H7 (cell line): Measurements from ENCODE around the gene TRMT11. TPM values are rescaled to one million over a fixed set of nuclear protein-coding genes. Genes with fewer than 3 reads are reported as not detected.

Experiments used
- DNase-seq: peaks from one replicate; pipeline ENCODE4 v3.0.0; 2012
- H3K27me3 ChIP-seq: 2 replicates; pipeline ENCODE4 v1.6.0; 2011; ENCODE audit warnings: mild to moderate bottlenecking, low read length; ENCODE audit not compliant: control insufficient read depth, insufficient read depth
- H3K36me3 ChIP-seq: replicated peaks from 2 replicates; pipeline ENCODE4 v1.5.1; 2011; ENCODE audit warnings: low read length; ENCODE audit not compliant: control insufficient read depth, insufficient read depth
- H3K4me3 ChIP-seq: 2 replicates; pipeline ENCODE4 v1.5.1; 2011; ENCODE audit warnings: low read depth, mild to moderate bottlenecking, control low read depth, low read length, moderate library complexity; ENCODE audit not compliant: insufficient read depth
- total RNA-seq: library from RNA; depleted of rRNA; stranded (reverse); fragments of >200 nt; shearing (Covaris generic); gene quantifications from 2 replicates; pipeline ENCODE4 v1.2.3, GENCODE V29; 2014

TRMT11 gene
- total RNA-seq, 1 experiment from 2014 or later, result 29.5 TPM

DNA sequence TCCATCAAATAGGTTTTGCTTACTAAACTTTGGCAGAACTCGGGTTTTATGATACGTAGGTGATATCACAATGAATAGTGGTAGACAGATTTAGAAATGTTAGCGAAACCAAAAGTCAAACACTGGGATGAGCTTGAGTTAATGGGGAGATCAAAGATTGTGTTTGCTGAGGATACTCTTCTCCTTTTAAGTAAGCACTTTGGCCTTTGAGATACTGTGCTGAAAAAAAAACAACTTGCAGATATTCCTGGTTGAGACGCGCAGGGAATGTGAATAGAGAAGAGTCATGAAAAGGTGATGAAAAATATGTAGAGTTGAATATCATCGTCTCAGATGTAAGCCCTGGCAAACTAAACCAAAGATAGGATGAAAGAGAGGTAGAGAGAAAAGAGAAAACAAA, 48.3 kb downstream of the TRMT11 start:
- Histone ChIP-seq H3K36me3 (no peaks in the 10 kb centered on the region; the same call in 1 of the 2 replicates), H3K27me3 (no peaks in the 10 kb centered on the region), H3K4me3 (no peak overlapping the region)
- DNase-seq, result no peak

DNA sequence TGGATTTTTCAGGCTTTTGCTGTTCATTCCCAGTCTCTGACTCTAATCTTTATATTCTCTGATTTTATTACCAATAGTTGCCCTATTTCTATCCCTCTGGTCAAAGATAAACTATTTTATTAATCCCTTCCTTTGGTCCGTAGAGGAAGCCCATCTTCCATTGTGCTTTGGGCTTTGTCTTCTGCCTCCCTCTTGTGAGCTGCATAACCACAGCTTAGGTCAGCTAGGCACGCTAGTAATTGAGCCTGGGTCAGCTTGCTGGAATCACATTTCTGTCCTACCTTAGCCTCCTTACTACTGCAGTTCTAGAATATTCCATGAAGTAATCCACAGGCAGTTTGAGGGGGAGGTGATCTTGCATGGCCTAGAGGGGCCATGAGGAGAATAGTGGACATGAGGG, 49.4 kb downstream of the TRMT11 start:
- no peak for DNase-seq
- Histone ChIP-seq H3K36me3 (no peaks in the 10 kb centered on the region; the same call in 1 of the 2 replicates), H3K27me3 (no peaks in the 10 kb centered on the region), H3K4me3 (no peak overlapping the region)

DNA sequence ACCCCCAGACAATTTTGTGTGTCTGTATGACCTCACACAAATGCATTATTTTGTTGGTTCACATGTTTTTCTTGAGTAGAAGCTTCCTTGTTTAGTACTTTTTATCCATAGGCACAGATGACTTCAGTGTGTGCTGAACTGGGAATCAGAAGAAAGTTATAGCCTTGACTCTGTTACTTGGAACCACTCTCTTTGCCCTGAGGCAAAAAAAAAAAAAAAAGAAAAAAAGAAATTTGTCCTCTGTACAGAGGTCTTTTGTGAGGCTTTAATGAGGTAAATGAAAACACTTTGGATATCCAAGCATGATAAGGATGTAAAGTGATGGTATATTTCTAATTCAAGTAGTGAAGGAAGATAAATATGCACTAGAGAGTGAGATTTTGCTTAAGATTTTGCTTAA, 51.9 kb downstream of the TRMT11 start:
- DNase-seq, result no peak
- no peaks in the 10 kb centered on the region for H3K27me3 ChIP-seq
- H3K36me3 ChIP-seq, result no peaks in the 10 kb centered on the region
- no peak overlapping the region for H3K4me3 ChIP-seq

DNA sequence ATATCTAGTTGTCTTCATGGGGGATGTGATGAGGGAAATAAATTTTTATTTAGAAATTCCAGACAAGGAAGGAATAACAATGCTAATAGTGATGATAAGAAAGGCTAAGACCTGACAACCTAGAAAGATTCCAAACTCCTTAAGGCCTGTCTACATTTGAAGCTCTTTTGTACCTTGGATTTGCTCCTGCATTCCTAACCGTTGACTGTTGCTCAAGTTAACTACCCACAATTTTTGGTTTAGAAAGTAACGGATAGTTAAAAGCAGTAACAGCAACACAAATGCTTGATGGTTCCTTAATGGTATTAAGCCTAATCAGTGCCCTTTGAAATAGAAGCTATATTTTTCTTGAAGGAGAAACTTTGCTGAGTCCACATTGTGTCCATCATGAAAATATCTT, 52.9 kb downstream of the TRMT11 start:
- H3K4me3 ChIP-seq, result no peak overlapping the region
- H3K27me3 ChIP-seq, result no peaks in the 10 kb centered on the region
- DNase-seq, result no peak
- H3K36me3 ChIP-seq, result no peaks in the 10 kb centered on the region

DNA sequence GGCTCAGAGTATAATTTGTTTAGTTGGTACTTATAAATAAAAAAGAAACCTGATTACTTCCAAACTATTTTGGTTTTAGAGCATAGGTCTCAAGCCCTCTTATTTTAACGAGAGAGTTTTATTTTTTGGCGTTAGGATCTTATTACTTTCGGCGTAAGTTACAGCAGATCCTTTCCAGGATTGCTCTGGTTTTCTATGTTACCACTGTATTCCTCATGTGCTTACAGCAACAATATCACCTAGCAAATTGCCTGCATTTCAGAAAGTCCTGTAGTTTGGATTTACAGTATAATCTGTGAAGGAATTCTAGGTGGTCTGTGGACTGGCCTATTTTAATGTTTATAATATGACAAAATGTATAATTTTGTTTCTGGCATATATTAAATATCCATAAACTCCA, 54.1 kb downstream of the TRMT11 start:
- DNase-seq, result no peak
- H3K36me3 ChIP-seq, result no peaks in the 10 kb centered on the region
- H3K4me3 ChIP-seq, result no peak overlapping the region
- no peaks in the 10 kb centered on the region for H3K27me3 ChIP-seq

DNA sequence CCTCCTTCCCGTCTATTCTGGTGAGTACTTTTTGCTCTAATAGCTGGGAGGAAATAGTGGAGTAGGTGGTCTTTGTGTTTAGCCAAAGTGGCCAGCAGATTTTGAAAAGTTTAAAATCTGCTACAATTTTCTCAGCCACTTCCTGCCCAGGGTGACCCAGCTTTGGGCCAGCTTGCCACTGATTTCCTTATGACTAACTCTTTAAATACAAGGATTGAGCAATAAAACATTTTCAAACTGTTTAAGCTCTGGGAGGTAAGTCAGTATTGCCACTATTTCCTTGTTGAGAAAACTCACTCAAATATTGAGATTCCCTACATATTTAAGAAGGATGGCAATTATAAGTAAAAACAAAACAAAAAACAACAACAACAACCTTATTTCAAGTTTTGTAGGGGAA, 54.5 kb downstream of the TRMT11 start:
- DNase-seq, result no peak
- Histone ChIP-seq H3K27me3 (no peaks in the 10 kb centered on the region), H3K36me3 (no peaks in the 10 kb centered on the region; the same call in 1 of the 2 replicates), H3K4me3 (no peak overlapping the region)

DNA sequence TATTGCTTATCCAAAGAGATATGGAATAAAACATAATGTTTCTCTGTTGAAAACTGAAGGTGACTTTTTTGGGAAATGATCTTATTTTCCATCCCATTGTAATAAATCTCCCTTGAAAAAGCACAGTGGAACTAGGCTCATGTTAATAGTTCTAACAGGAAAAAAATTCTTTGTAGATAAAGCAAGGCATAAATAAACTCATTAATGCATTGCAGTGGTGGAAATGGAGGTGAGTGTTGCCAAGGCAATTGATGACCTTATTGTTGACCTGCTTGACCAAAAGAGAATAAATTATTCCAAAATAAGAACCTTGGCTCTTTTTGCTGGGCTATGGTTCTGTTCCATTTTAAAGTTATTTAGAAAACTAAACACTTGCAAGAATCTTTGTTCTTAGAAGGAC, 55.2 kb downstream of the TRMT11 start:
- DNase-seq, result no peak
- H3K27me3 ChIP-seq, result no peaks in the 10 kb centered on the region
- no peaks in the 10 kb centered on the region; the same call in 1 of the 2 replicates for H3K36me3 ChIP-seq
- no peak overlapping the region for H3K4me3 ChIP-seq

DNA sequence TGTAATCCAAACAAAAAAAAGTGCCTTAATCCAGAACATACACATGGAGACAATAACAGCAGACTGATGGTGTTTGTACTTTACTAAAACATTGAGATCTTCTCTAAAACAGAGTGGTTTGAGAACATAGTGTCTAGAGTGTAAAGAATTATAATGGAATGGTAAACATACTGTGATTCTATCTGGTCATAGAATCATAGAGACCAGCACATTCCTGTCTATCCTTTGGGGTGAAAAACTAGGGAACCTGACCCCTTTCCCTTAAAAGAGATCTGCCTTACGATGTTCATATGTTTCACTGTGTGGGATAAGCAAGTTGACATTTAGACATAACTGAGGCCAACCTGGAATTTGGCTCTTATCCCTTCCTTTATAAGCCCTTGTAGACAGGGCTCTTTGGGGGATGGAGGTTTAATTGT, 55.7 kb downstream of the TRMT11 start:
- H3K27me3 ChIP-seq, result no peaks in the 10 kb centered on the region
- H3K4me3 ChIP-seq, result no peak overlapping the region
- no peak for DNase-seq
- H3K36me3 ChIP-seq, result no peaks in the 10 kb centered on the region; the same call in 1 of the 2 replicates

DNA sequence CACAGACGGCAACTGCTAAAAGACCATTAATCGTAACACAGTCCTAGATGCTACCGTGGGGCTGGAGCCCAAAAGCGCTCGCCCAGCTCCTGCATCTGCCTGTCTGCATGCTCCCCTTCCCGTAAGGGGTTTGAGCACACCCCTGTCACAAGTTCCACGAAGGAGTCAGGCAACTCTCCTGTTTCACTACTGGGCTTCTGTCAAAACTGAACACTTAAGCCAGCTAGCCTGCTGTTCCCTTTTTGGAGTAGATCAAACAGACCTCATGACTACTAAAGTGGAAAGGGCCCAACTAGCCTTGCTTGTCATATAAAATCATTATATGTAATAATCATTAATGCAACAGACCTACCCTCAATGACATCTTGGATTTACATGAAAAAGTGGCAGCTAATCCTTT, 61.3 kb downstream of the TRMT11 start:
- no peak overlapping the region for H3K4me3 ChIP-seq
- DNase-seq, result no peak
- H3K36me3 ChIP-seq, result no peaks in the 10 kb centered on the region; the same call in 1 of the 2 replicates
- H3K27me3 ChIP-seq, result no peaks in the 10 kb centered on the region

DNA sequence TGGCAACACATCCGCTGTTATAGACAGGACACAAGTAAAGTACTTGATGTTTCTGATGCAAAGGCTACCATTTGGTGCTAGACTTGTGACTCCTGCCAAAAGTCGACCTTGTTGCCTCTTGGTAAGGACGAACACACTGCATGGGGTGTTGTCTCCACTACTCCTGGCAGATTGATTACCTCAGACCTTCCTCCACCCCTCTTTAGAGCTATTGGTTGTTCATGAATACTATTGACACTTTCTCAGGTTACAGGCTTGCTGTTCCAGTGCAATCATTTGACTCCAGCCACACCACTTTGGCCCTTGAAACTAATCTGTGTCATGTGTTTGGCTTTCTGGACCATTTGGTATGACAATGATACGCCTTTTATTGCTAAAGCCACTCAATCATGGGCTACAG, 62.3 kb downstream of the TRMT11 start:
- Histone ChIP-seq H3K36me3 (no peaks in the 10 kb centered on the region; the same call in 1 of the 2 replicates), H3K27me3 (no peaks in the 10 kb centered on the region), H3K4me3 (no peak overlapping the region)
- no peak for DNase-seq

DNA sequence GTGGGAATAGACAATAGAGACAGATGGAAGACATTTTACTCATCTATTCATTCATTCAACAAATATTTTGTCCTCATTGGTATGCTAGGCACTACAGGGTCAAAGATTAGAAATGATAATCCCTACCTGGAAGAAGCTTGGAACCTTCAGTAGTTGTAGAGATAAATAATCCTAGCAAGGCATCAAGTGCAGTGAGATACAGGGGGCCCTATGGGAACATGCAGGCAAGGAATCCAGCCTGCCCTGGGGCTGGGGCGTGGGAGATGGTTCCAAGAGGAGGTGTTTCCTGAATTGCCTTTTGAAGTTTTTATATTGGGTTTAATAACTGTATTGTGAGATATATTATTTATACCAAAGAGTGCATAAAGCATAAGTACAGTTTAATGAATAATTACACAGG, 64.5 kb downstream of the TRMT11 start:
- Histone ChIP-seq H3K4me3 (no peak overlapping the region), H3K27me3 (no peaks in the 10 kb centered on the region)

DNA sequence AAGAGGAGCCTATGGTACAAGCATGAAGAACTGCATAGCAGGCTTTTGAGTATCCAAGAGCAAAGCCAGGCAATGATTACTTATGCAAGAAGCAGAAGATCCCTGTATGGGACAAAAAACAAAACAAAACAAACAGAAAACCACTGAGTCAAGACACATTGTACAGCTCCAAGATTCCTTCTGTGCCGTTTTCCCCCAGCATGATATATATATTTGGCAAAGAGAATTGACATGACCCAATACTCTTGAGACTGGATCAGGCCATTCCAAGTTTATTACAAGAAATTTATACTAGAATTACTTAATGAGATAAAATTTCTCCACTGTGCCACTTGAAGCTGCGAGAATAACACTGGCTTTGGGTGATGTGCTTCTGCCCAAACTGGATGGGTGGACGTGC, 65.5 kb downstream of the TRMT11 start:
- no peak for DNase-seq
- Histone ChIP-seq H3K27me3 (no peaks in the 10 kb centered on the region), H3K36me3 (no peaks in the 10 kb centered on the region; the same call in 1 of the 2 replicates), H3K4me3 (no peak overlapping the region)

More for the DNA sequence above, 64.5 kb downstream of the TRMT11 start:
- no peaks in the 10 kb centered on the region; the same call in 1 of the 2 replicates for H3K36me3 ChIP-seq
- no peak for DNase-seq

DNA sequence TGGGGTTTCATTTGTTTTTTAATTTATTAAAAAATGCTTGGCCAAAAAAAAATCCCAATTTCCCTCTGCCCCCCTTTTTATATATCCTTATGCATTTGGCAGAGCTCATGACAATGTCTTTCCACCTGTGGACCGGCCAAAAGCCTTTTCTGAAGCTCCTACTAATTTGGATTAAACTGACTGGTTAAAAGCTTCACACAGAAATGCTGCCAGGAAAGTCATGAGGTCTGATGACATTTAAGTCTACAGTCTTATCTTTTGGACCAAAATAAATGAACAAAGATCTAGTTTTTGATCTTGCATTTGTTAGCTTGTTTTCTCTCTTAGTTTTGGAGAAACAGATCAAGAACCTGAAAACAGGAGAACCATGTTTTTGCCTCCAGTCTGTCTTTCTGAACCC, 66.1 kb downstream of the TRMT11 start:
- no peak for DNase-seq
- no peak overlapping the region for H3K4me3 ChIP-seq
- H3K27me3 ChIP-seq, result no peaks in the 10 kb centered on the region
- H3K36me3 ChIP-seq, result no peaks in the 10 kb centered on the region; the same call in 1 of the 2 replicates

DNA sequence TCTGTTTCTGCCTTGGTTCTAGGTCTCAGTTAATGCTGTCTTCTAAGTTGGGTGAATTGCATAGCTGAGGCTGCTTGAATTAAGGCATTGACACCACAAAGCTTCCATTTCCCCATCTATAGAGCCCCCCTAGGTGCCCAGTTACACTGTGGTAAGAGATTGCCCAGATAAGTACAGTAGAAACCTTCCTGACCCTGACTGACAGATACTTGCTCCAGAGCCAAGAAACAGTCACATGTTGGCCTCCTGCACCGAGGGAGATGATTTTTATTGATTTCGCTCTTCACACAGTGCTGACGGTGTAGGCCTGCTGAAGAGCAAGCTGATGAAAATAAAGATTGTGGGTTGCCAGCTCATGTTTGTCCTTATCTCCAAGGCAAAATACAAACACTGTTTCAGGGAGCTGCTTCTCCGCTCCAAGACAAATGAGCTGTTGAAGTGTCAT, 67.9 kb downstream of the TRMT11 start:
- no peak for DNase-seq
- H3K36me3 ChIP-seq, result no peaks in the 10 kb centered on the region; the same call in 1 of the 2 replicates
- H3K4me3 ChIP-seq, result no peak overlapping the region
- H3K27me3 ChIP-seq, result no peaks in the 10 kb centered on the region

DNA sequence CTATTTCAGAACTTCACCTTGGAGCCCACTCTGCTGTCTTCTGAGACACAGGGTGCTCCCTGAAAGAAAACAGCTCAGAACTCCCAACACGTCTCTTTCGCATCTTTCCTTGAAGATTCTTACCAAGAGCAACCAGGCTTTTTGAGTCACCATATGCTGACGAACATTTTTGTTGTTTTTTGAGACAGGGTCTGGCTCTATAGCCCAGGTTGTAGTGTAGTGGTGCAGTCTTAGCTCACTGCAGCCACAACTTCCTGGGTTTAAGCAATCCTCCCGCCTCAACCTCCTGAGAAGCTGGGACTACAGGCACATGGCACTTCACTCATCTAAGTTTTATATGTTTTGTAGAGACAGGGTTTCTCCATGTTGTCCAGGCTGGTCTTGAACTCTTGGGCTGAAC, 68.5 kb downstream of the TRMT11 start:
- no peaks in the 10 kb centered on the region; the same call in 1 of the 2 replicates for H3K36me3 ChIP-seq
- DNase-seq, result no peak
- H3K4me3 ChIP-seq, result no peak overlapping the region
- H3K27me3 ChIP-seq, result no peaks in the 10 kb centered on the region

DNA sequence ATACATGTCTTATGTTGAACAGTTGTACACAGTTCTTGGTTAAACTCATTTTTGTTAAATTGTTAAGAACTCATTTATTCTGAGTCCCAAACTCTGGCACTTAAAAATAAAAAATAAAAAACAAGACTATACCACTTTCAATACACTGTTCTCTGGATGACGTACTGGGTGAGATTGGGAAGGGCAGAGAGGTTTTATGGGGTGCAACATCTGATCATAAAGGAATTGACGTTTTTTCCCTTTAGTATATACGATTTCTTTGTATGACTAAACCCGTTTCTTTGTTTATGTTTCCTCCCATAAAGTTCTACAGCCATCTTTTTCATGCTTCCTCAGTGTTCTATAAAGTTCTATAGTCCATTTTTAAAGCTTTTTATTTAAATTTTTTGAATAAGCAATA, 69.1 kb downstream of the TRMT11 start:
- Histone ChIP-seq H3K36me3 (no peaks in the 10 kb centered on the region; the same call in 1 of the 2 replicates), H3K27me3 (no peaks in the 10 kb centered on the region)

More for the DNA sequence above, 69.1 kb downstream of the TRMT11 start:
- DNase-seq, result no peak
- no peak overlapping the region for H3K4me3 ChIP-seq
